HG03442 (cell line): ENCODE measurements around the gene U2SURP.

Experiments used
- ATAC-seq: cut with Tn5 transposase; IDR thresholded peaks from one replicate; pipeline ENCODE4 v1.9.1; 2021; ENCODE audit warnings: mild to moderate bottlenecking, moderate library complexity; ENCODE audit not compliant: unreplicated experiment

The U2SURP gene

GRCh38 chr3:143099210-143099609, 97.8 kb downstream of the U2SURP start:
- ATAC-seq, result no peak

- no peak for ATAC-seq
Observed at GRCh38 chr3:143099690-143100089, 98.3 kb downstream of the U2SURP start.

GRCh38 chr3:143100451-143100850, 99.1 kb downstream of the U2SURP start:
- no peak for ATAC-seq

GRCh38 chr3:143101792-143102381, 100.5 kb downstream of the U2SURP start:
- ATAC-seq, result no peak

- peak; percentile 65 for ATAC-seq
Observed at GRCh38 chr3:143103652-143104051, 102.3 kb downstream of the U2SURP start.

- no peak for ATAC-seq
Observed at GRCh38 chr3:143105170-143105569, 103.8 kb downstream of the U2SURP start.

- ATAC-seq, result no peak
Observed at GRCh38 chr3:143109861-143110260, 108.5 kb downstream of the U2SURP start.
